ENCODE results near the gene PRM3.
"Not testable (repeated sequence)": the region's sequence is repeated elsewhere in the genome, so short reads cannot be mapped to it uniquely, and the experiment has no call there.

The PRM3 gene

GRCh38 chr16:11303405-11304138 lies 30.1 kb upstream of the PRM3 start:
- DNase-seq = peak; percentile 34

- peak; percentile 67 for DNase-seq
These were observed 29.5 kb upstream of the PRM3 start for GRCh38 chr16:11302977-11303376.

GRCh38 chr16:11301645-11302501 lies 28.4 kb upstream of the PRM3 start:
- no peak for DNase-seq

- no peak for DNase-seq
These were observed 27.1 kb upstream of the PRM3 start for GRCh38 chr16:11300560-11300892.

GRCh38 chr16:11299865-11300559 lies 26.6 kb upstream of the PRM3 start:
- DNase-seq = no peak

GRCh38 chr16:11298950-11299547 lies 25.6 kb upstream of the PRM3 start:
- not testable (repeated sequence) for DNase-seq

GRCh38 chr16:11298143-11298900 lies 24.9 kb upstream of the PRM3 start:
- DNase-seq = no peak

- DNase-seq = peak; percentile 47
These were observed 24.2 kb upstream of the PRM3 start for GRCh38 chr16:11297492-11298142.

GRCh38 chr16:11296706-11297491 lies 23.5 kb upstream of the PRM3 start:
- no peak for DNase-seq

GRCh38 chr16:11296351-11296705 lies 22.9 kb upstream of the PRM3 start:
- DNase-seq = no peak

- DNase-seq = no peak
These were observed 22.2 kb upstream of the PRM3 start for GRCh38 chr16:11295672-11296071.

GRCh38 chr16:11292076-11292748 lies 18.8 kb upstream of the PRM3 start:
- no peak for DNase-seq

GRCh38 chr16:11291091-11291703 lies 17.8 kb upstream of the PRM3 start:
- no peak for DNase-seq

GRCh38 chr16:11290102-11290893 lies 16.9 kb upstream of the PRM3 start:
- DNase-seq = no peak

- DNase-seq = not testable (repeated sequence)
These were observed 16.3 kb upstream of the PRM3 start for GRCh38 chr16:11289696-11290095.

GRCh38 chr16:11289202-11289601 lies 15.8 kb upstream of the PRM3 start:
- no peak for DNase-seq

GRCh38 chr16:11285842-11286241 lies 12.4 kb upstream of the PRM3 start:
- DNase-seq = no peak

- no peak for DNase-seq
These were observed 10.4 kb upstream of the PRM3 start for GRCh38 chr16:11283820-11284248.

All from NCI-H510A treated with DMSO at 0.1 percent for 48 hours (cell line).